ENCODE data around the gene CEP97.

The CEP97 gene

DNA sequence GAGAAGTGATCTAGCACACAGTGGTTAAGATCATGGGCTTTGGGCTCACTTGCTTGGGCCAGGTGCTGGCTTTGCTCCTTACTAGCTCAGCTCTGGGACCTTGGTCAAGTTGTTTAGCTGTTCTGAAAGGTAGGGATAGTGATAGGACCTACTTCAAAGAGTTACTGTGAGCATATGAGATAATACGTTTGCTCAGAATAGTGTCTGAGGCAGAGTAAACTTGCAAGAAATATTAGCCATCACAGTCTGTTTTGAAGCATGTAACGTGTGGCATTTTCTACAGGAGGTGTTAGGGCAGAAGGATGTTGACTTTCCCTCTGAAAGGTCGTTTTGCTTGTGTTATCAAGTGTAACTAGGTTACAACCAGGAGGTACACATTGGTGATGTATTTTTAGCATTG lies 90.4 kb downstream of the CEP97 start:
- no peak overlapping the region for H3K4me3 ChIP-seq (ENCODE audit: low read depth, low read length)
- TF ChIP-seq, protein P1, sequence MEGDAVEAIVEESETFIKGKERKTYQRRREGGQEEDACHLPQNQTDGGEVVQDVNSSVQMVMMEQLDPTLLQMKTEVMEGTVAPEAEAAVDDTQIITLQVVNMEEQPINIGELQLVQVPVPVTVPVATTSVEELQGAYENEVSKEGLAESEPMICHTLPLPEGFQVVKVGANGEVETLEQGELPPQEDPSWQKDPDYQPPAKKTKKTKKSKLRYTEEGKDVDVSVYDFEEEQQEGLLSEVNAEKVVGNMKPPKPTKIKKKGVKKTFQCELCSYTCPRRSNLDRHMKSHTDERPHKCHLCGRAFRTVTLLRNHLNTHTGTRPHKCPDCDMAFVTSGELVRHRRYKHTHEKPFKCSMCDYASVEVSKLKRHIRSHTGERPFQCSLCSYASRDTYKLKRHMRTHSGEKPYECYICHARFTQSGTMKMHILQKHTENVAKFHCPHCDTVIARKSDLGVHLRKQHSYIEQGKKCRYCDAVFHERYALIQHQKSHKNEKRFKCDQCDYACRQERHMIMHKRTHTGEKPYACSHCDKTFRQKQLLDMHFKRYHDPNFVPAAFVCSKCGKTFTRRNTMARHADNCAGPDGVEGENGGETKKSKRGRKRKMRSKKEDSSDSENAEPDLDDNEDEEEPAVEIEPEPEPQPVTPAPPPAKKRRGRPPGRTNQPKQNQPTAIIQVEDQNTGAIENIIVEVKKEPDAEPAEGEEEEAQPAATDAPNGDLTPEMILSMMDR (IDR thresholded peaks at IDR 0.05; ENCODE audit: low read depth, low read length), result no peak

- TF ChIP-seq, protein P1 (IDR thresholded peaks at IDR 0.05; ENCODE audit: low read depth, low read length), result no peak
- no peak overlapping the region for H3K4me3 ChIP-seq (ENCODE audit: low read depth, low read length)
Measured at GRCh38 chr3:101816215-101817149, 92.1 kb downstream of the CEP97 start.

DNA sequence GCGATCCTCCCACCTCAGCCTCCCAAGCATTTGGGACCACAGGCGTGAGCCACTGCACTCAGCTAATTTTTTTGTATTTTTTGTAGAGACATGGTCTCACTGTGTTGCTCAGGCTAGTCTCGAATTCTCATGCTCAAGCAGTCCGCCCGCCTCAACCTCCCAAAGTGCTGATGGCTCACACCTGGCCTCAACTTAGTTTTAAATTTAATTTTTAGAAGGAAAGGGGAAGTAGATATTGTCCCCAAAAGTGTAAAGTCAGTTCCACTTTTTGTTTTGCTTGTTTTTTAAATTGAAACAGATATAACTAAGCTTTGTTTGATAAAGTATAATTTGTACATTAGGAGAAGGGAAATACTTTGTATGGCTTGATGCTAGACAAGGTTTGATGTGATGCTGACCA lies 93.6 kb downstream of the CEP97 start:
- TF ChIP-seq, protein P1 (IDR thresholded peaks at IDR 0.05; ENCODE audit: low read depth, low read length), result no peak
- no peak overlapping the region for H3K4me3 ChIP-seq (ENCODE audit: low read depth, low read length)

DNA sequence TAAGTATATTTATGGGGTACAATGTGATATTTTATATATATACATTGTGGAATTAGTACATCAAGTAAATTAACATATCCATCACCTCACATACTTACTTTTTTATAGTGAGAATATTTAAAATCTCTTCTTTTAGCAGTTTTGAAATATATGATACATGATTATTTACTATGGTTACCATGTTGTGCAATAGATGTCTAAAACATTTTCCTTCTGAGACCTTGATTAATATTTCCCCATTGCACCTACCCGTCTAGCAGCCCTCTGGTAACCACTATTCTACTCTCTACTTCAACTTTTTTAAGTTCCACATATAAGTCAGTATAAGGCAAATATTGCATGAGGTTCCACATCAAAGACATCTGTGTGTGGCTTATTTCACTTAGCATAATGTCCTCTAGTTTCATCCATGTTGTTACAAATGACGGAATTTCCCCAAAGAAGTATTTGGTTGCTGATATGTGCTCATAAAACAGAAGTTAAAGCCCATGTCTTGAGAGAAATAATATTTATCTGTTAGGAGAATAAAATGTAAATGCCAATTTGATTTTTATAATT lies 95.3 kb downstream of the CEP97 start:
- H3K4me3 ChIP-seq (ENCODE audit: low read depth, low read length), result no peak overlapping the region
- TF ChIP-seq, protein P1 (IDR thresholded peaks at IDR 0.05; ENCODE audit: low read depth, low read length), result no peak

All from WI38 (cell line).